Osteocyte (in vitro differentiated cells): ENCODE measurements around the gene MAF. TPM values are rescaled to one million over a fixed set of nuclear protein-coding genes. Genes with fewer than 3 reads are reported as not detected.
A peak's percentile ranks its signal among the peaks of the same experiment; 100 is the strongest.

ENCODE experiments used
- DNase-seq: peaks from one replicate; pipeline ENCODE4 v3.0.0; 2021; ENCODE audit warnings: mixed read lengths; ENCODE audit not compliant: unreplicated experiment; ENCODE audit errors: extremely low spot score
- H3K27ac Mint-ChIP-seq: one replicate; pipeline ENCODE4 v1.8.0; 2021; ENCODE audit warnings: mild to moderate bottlenecking, mixed read lengths; ENCODE audit not compliant: unreplicated experiment
- H3K27me3 Mint-ChIP-seq: one replicate; pipeline ENCODE4 v1.8.0; 2021; ENCODE audit warnings: mixed read lengths; ENCODE audit not compliant: unreplicated experiment
- H3K36me3 Mint-ChIP-seq: one replicate; pipeline ENCODE4 v1.8.0; 2021; ENCODE audit warnings: mixed read lengths; ENCODE audit not compliant: unreplicated experiment
- H3K4me1 Mint-ChIP-seq: one replicate; pipeline ENCODE4 v1.8.0; 2021; ENCODE audit warnings: mixed read lengths; ENCODE audit not compliant: unreplicated experiment
- H3K4me3 Mint-ChIP-seq: one replicate; pipeline ENCODE4 v1.8.0; 2021; ENCODE audit warnings: mild to moderate bottlenecking, moderate library complexity, mixed read lengths; ENCODE audit not compliant: unreplicated experiment
- H3K9me3 Mint-ChIP-seq: one replicate; pipeline ENCODE4 v1.8.0; 2021; ENCODE audit warnings: mixed read lengths; ENCODE audit not compliant: unreplicated experiment
- total RNA-seq: library from RNA; stranded (reverse); gene quantifications from 2 replicates; pipeline ENCODE4 v1.2.1, GENCODE V29; 2021
- TF ChIP-seq, protein P1 (sequence below): fragments of 200-600 bp; sonication (generic); IDR thresholded peaks from 2 replicates; pipeline ENCODE4 v1.5.0; 2021; ENCODE audit warnings: antibody characterized with exemption, mild to moderate bottlenecking, moderate library complexity

The MAF gene
- total RNA-seq, 1 donor from 2014 or later, result 63.6 TPM

GRCh38 chr16:79598348-79599181, 2.0 kb downstream of the MAF start:
- peak; percentile 88 for DNase-seq
- Mint-ChIP-seq H3K4me1 (peaks cover 45% of the 10 kb centered on the region), H3K9me3 (no peaks in the 10 kb centered on the region), H3K27ac (peak overlapping the region; percentile 87), H3K4me3 (peak overlapping the region; percentile 94), H3K27me3 (no peaks in the 10 kb centered on the region), H3K36me3 (peaks cover 37% of the 10 kb centered on the region)
- TF ChIP-seq, protein P1, sequence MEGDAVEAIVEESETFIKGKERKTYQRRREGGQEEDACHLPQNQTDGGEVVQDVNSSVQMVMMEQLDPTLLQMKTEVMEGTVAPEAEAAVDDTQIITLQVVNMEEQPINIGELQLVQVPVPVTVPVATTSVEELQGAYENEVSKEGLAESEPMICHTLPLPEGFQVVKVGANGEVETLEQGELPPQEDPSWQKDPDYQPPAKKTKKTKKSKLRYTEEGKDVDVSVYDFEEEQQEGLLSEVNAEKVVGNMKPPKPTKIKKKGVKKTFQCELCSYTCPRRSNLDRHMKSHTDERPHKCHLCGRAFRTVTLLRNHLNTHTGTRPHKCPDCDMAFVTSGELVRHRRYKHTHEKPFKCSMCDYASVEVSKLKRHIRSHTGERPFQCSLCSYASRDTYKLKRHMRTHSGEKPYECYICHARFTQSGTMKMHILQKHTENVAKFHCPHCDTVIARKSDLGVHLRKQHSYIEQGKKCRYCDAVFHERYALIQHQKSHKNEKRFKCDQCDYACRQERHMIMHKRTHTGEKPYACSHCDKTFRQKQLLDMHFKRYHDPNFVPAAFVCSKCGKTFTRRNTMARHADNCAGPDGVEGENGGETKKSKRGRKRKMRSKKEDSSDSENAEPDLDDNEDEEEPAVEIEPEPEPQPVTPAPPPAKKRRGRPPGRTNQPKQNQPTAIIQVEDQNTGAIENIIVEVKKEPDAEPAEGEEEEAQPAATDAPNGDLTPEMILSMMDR, result peak; percentile 46

GRCh38 chr16:79598063-79598347, 2.5 kb downstream of the MAF start:
- Mint-ChIP-seq H3K36me3 (peaks cover 42% of the 10 kb centered on the region), H3K4me1 (peaks cover 43% of the 10 kb centered on the region), H3K27ac (peak overlapping the region; percentile 87), H3K27me3 (no peaks in the 10 kb centered on the region), H3K9me3 (no peaks in the 10 kb centered on the region), H3K4me3 (peak overlapping the region; percentile 94)
- no peak for DNase-seq
- TF ChIP-seq, protein P1, result no peak

- H3K4me3 Mint-ChIP-seq, result peak overlapping the region; percentile 94
- TF ChIP-seq, protein P1, result no peak
- no peaks in the 10 kb centered on the region for H3K9me3 Mint-ChIP-seq
- H3K4me1 Mint-ChIP-seq, result peaks cover 42% of the 10 kb centered on the region
- DNase-seq, result no peak
- no peaks in the 10 kb centered on the region for H3K27me3 Mint-ChIP-seq
- peaks cover 46% of the 10 kb centered on the region for H3K36me3 Mint-ChIP-seq
- peak overlapping the region; percentile 87 for H3K27ac Mint-ChIP-seq
Measured at GRCh38 chr16:79597277-79598062, 3.1 kb downstream of the MAF start.

DNA sequence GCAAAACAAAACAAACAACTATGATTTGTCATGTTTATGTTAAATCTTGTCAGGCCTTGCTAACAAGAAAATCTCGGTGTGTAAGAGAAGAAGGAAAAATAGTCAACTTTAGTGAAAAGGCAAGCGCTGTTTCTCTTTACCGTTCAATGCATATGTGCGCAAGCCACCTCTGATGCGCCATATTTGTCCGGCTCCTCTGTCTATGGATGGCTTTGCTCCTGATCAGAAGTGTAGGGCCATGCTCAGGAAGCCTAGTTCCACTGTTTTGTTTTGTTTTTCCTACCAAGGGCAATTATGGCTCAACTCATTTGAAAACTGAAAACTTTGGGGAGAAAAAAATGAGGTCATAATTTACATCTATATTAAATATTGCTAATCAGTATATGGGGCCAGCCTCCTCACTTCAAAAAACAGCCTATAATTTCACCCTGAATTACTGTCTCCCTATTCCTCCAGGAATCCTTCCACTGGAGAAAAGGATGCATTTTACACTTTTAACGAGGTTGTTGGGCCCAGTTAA, 4.5 kb downstream of the MAF start:
- no peaks in the 10 kb centered on the region for H3K9me3 Mint-ChIP-seq
- H3K36me3 Mint-ChIP-seq, result peaks cover 46% of the 10 kb centered on the region

More for the DNA sequence above, 4.5 kb downstream of the MAF start:
- no peak for DNase-seq
- Mint-ChIP-seq H3K27ac (peak overlapping the region; percentile 27), H3K4me1 (peaks cover 39% of the 10 kb centered on the region), H3K4me3 (peak overlapping the region; percentile 94), H3K27me3 (no peaks in the 10 kb centered on the region)
- TF ChIP-seq, protein P1, result no peak
